GM12878 (cell line): ENCODE measurements around the gene MGA. TPM values are rescaled to one million over a fixed set of nuclear protein-coding genes. Genes with fewer than 3 reads are reported as not detected.

Experiments
- ASH2L ChIP-seq: fragments of 300-600, 200-600 bp; sonication (generic); IDR thresholded peaks from 2 replicates; pipeline ENCODE4 v1.6.1; 2017; ENCODE audit warnings: low read depth, mild to moderate bottlenecking, borderline replicate concordance
- BHLHE40 ChIP-seq, 2 experiments: fragments of 450-650 bp in 1 of 2; IDR thresholded peaks; 2 replicates each; pipeline ENCODE4 v1.6.1; 2011 to 2017; ENCODE audit warnings: low read depth in 2 of 2, borderline replicate concordance in 1 of 2, improper control_type of control experiment in 1 of 2, low read length in 1 of 2, mild to moderate bottlenecking in 1 of 2
- EGR1 ChIP-seq, 2 experiments: IDR thresholded peaks; 1 replicate in 1 of 2; 2 replicates in 1 of 2; pipeline ENCODE4 v1.6.1; 2011 to 2012; ENCODE audit warnings: low read depth in 2 of 2, low read length in 2 of 2, borderline replicate concordance in 1 of 2, mild to moderate bottlenecking in 1 of 2, moderate library complexity in 1 of 2
- FOXK2 ChIP-seq: fragments of 450-650 bp; IDR thresholded peaks from 2 replicates; pipeline ENCODE4 v1.6.1; 2017; ENCODE audit warnings: mild to moderate bottlenecking, moderate library complexity
- RCOR1 ChIP-seq: conservative IDR thresholded peaks from 2 replicates; pipeline ENCODE4 v1.6.1; 2012; ENCODE audit warnings: low read depth, low read length, improper control_type of control experiment
- RUNX3 ChIP-seq: IDR thresholded peaks from 2 replicates; pipeline ENCODE4 v1.6.1; 2012; ENCODE audit warnings: low read length, inconsistent platforms
- SMAD1 ChIP-seq: fragments of 450-650 bp; IDR thresholded peaks from 2 replicates; pipeline ENCODE4 v1.6.1; 2018; ENCODE audit warnings: mild to moderate bottlenecking, low read depth; ENCODE audit not compliant: partially characterized antibody
- SREBF1 ChIP-seq: IDR thresholded peaks from 2 replicates; pipeline ENCODE4 v1.6.1; 2012; ENCODE audit warnings: mild to moderate bottlenecking, low read length
- STAT1 ChIP-seq: fragments of 450-650 bp; conservative IDR thresholded peaks from 2 replicates; pipeline ENCODE4 v1.6.1; 2014; ENCODE audit warnings: antibody characterized with exemption, mild to moderate bottlenecking
- polyA plus RNA-seq, 11 experiments: library from polyadenylated mRNA; depleted of rRNA in 4 of 11; unstranded in 6 of 11; stranded (reverse) in 5 of 11; fragments of >200 nt; fragmentation: Nextera tagmentation in 4 of 11; fragmentation: Illumina TruSeq in 1 of 11; extraction: Ambion mirVana in 4 of 11; extraction: Trizol in 1 of 11; gene quantifications; 1 replicate in 1 of 11; 2 replicates in 10 of 11; pipeline versions ENCODE4 v1.2.1 to v1.2.3, GENCODE V29; 2011 to 2016; ENCODE audit warnings: inconsistent platforms in 2 of 11, missing spikeins in 2 of 11, low read depth in 1 of 11
- total RNA-seq, 4 experiments: library from RNA; depleted of rRNA in 3 of 4; stranded (reverse); fragments of >200 nt in 3 of 4; fragmentation: Illumina TruSeq in 1 of 4; extraction: Trizol in 1 of 4; gene quantifications; 2 replicates each; pipeline versions ENCODE4 v1.2.1 to v1.2.3, GENCODE V29; 2013 to 2021
- TF ChIP-seq, protein P1 (sequence below): fragments of 450-650 bp; formaldehyde crosslinking; IDR thresholded peaks from 2 replicates; pipeline ENCODE4 v1.5.0; 2022; ENCODE audit warnings: mild to moderate bottlenecking, missing genetic modification characterization
- TF ChIP-seq, protein P2 (sequence below): IDR thresholded peaks from 2 replicates; pipeline ENCODE4 v1.6.1; 2012; ENCODE audit warnings: mild to moderate bottlenecking, low read depth, low read length
- TF ChIP-seq, protein P3 (sequence below): IDR thresholded peaks from 2 replicates; pipeline ENCODE4 v1.6.1; 2011; ENCODE audit warnings: borderline replicate concordance, low read depth, mild to moderate bottlenecking, moderate library complexity, low read length; ENCODE audit not compliant: insufficient read depth, poor library complexity, severe bottlenecking
- TF ChIP-seq, protein P4 (sequence below): fragments of 450-650 bp; IDR thresholded peaks from 2 replicates; pipeline ENCODE4 v1.6.1; 2018; ENCODE audit warnings: mild to moderate bottlenecking, low read depth, moderate library complexity; ENCODE audit not compliant: partially characterized antibody

MGA gene
- total and polyA plus RNA-seq, 10 of the 15 experiments (the other 5 are each of a cell fraction or from before 2014, with no cell fraction given) = 2.6 to 29.6 (median 17.0) TPM

DNA sequence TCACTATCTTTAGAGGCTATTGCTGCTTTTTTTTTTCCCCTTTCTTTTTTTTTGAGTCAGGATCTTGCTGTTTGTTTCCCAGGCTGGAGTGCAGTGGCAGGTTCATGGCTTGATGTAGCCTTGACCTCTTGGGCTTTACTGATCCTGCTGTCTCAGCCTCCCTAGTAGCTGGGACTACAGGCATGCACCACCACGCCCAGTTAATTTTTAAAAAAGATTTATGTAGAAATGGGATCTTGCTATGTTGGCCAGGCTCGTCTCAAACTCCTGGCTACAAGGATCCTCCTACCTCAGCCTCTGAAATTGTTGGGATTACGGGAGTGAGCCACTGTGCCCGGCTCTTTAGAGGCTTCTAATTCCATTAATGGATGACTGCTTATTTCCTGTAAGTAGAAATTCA lies 15.1 kb downstream of the MGA start (continued):
- TF ChIP-seq, protein P1, sequence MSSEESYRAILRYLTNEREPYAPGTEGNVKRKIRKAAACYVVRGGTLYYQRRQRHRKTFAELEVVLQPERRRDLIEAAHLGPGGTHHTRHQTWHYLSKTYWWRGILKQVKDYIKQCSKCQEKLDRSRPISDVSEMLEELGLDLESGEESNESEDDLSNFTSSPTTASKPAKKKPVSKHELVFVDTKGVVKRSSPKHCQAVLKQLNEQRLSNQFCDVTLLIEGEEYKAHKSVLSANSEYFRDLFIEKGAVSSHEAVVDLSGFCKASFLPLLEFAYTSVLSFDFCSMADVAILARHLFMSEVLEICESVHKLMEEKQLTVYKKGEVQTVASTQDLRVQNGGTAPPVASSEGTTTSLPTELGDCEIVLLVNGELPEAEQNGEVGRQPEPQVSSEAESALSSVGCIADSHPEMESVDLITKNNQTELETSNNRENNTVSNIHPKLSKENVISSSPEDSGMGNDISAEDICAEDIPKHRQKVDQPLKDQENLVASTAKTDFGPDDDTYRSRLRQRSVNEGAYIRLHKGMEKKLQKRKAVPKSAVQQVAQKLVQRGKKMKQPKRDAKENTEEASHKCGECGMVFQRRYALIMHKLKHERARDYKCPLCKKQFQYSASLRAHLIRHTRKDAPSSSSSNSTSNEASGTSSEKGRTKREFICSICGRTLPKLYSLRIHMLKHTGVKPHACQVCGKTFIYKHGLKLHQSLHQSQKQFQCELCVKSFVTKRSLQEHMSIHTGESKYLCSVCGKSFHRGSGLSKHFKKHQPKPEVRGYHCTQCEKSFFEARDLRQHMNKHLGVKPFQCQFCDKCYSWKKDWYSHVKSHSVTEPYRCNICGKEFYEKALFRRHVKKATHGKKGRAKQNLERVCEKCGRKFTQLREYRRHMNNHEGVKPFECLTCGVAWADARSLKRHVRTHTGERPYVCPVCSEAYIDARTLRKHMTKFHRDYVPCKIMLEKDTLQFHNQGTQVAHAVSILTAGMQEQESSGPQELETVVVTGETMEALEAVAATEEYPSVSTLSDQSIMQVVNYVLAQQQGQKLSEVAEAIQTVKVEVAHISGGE (CRISPR knock-in tag) = no peak
- TF ChIP-seq, protein P2, sequence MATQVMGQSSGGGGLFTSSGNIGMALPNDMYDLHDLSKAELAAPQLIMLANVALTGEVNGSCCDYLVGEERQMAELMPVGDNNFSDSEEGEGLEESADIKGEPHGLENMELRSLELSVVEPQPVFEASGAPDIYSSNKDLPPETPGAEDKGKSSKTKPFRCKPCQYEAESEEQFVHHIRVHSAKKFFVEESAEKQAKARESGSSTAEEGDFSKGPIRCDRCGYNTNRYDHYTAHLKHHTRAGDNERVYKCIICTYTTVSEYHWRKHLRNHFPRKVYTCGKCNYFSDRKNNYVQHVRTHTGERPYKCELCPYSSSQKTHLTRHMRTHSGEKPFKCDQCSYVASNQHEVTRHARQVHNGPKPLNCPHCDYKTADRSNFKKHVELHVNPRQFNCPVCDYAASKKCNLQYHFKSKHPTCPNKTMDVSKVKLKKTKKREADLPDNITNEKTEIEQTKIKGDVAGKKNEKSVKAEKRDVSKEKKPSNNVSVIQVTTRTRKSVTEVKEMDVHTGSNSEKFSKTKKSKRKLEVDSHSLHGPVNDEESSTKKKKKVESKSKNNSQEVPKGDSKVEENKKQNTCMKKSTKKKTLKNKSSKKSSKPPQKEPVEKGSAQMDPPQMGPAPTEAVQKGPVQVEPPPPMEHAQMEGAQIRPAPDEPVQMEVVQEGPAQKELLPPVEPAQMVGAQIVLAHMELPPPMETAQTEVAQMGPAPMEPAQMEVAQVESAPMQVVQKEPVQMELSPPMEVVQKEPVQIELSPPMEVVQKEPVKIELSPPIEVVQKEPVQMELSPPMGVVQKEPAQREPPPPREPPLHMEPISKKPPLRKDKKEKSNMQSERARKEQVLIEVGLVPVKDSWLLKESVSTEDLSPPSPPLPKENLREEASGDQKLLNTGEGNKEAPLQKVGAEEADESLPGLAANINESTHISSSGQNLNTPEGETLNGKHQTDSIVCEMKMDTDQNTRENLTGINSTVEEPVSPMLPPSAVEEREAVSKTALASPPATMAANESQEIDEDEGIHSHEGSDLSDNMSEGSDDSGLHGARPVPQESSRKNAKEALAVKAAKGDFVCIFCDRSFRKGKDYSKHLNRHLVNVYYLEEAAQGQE = no peak
- no peak for TF ChIP-seq SREBF1
- TF ChIP-seq RCOR1 = no peak
- TF ChIP-seq, protein P3, sequence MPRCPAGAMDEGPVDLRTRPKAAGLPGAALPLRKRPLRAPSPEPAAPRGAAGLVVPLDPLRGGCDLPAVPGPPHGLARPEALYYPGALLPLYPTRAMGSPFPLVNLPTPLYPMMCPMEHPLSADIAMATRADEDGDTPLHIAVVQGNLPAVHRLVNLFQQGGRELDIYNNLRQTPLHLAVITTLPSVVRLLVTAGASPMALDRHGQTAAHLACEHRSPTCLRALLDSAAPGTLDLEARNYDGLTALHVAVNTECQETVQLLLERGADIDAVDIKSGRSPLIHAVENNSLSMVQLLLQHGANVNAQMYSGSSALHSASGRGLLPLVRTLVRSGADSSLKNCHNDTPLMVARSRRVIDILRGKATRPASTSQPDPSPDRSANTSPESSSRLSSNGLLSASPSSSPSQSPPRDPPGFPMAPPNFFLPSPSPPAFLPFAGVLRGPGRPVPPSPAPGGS = no peak
- no peak for TF ChIP-seq ASH2L
- TF ChIP-seq SMAD1 = no peak
- TF ChIP-seq BHLHE40 (IDR thresholded peaks at IDR 0.05; ENCODE audit: borderline replicate concordance in 1 of 2, low read depth in 2 of 2, low read length in 1 of 2) = no peak
- TF ChIP-seq EGR1 (IDR thresholded peaks at IDR 0.05; ENCODE audit: borderline replicate concordance in 1 of 2, low read depth in 2 of 2, low read length in 2 of 2) = no peak
- no peak for TF ChIP-seq STAT1
- no peak for TF ChIP-seq FOXK2
- no peak for TF ChIP-seq RUNX3
- TF ChIP-seq, protein P4, sequence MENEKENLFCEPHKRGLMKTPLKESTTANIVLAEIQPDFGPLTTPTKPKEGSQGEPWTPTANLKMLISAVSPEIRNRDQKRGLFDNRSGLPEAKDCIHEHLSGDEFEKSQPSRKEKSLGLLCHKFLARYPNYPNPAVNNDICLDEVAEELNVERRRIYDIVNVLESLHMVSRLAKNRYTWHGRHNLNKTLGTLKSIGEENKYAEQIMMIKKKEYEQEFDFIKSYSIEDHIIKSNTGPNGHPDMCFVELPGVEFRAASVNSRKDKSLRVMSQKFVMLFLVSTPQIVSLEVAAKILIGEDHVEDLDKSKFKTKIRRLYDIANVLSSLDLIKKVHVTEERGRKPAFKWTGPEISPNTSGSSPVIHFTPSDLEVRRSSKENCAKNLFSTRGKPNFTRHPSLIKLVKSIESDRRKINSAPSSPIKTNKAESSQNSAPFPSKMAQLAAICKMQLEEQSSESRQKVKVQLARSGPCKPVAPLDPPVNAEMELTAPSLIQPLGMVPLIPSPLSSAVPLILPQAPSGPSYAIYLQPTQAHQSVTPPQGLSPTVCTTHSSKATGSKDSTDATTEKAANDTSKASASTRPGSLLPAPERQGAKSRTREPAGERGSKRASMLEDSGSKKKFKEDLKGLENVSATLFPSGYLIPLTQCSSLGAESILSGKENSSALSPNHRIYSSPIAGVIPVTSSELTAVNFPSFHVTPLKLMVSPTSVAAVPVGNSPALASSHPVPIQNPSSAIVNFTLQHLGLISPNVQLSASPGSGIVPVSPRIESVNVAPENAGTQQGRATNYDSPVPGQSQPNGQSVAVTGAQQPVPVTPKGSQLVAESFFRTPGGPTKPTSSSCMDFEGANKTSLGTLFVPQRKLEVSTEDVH = no peak
